Measurements from ENCODE around the gene PRR33. TPM values are rescaled to one million over a fixed set of nuclear protein-coding genes. Genes with fewer than 3 reads are reported as not detected.

The PRR33 gene
- total and polyA plus RNA-seq, 2 donors (not counting 3 experiments of a cell fraction or from before 2014, with no cell fraction given): not detected

DNA sequence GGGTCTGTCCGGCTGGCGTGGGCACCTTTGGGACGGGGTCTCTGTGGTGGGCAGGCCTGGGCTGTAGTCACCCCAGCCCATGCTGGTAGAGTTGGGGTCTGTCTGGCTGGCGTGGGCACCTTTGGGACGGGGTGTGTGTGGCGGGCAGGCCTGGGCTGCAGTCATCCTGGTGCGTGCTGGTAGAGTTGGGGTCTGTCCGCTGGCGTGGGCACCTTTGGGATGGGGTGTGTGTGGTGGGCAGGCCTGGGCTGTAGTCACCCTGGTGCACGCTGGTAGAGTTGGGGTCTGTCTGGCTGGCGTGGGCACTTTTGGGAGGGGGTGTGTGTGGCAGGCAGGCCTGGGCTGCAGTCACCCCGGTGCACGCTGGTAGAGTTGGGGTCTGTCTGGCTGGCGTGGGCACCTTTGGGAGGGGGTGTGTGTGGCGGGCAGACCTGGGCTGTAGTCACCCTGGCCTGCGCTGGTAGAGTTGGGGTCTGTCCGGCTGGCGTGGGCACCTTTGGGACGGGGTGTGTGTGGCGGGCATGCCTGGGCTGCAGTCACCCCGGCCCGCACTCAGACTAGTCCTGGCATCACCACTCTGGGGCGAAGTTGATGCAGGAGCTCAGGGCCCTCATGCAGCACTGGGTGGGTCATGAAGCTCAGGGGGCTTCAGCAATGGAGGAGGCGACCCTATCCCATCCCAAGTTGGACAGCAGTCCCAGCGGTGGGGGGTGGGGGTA lies 19.3 kb downstream of the PRR33 start:
- intact Hi-C loops (cut with micrococcal nuclease) (no loop called here), dilution Hi-C loops (cut with MboI; ENCODE audit: extremely low pct_ligation_motif_present, low sequenced_read_pairs) (no loop called here)
- Histone ChIP-seq H3K4me1 (ENCODE audit: control insufficient read depth, extremely low read depth, insufficient read depth, low read length) (no peaks in the 10 kb centered on the region), H4K20me1 (replicated peaks; ENCODE audit: control insufficient read depth, extremely low read depth, insufficient read depth, low read length) (no peaks in the 10 kb centered on the region), H3K9ac (replicated peaks; ENCODE audit: extremely low read depth, insufficient read depth, low read length) (no peak overlapping the region), H3K4me2 (ENCODE audit: insufficient read depth, low read length) (no peak overlapping the region), H3K27ac (ENCODE audit: insufficient read depth, low read depth, low read length) (no peak overlapping the region), H3K27me3 (ENCODE audit: control insufficient read depth in 2 of 2, insufficient read depth in 2 of 2, low read length in 2 of 2) (peaks cover 0 to 3% of the 10 kb centered on the region in 2 experiments), H3K4me3 (replicated peaks in 1 of 3; ENCODE audit: insufficient read depth in 1 of 3, low read depth in 1 of 3, low read length in 3 of 3) (no peak overlapping the region), H3K9me1 (replicated peaks; ENCODE audit: control insufficient read depth, extremely low read depth, insufficient read depth, low read length) (no peaks in the 10 kb centered on the region), H2AFZ (ENCODE audit: low read depth, low read length) (no peak overlapping the region), H3K9me3 (replicated peaks; ENCODE audit: control insufficient read depth, insufficient read depth, low read length) (no peaks in the 10 kb centered on the region), H3K36me3 (ENCODE audit: control insufficient read depth in 2 of 2, extremely low read depth in 1 of 2, insufficient read depth in 2 of 2, low read length in 2 of 2) (no peaks in the 10 kb centered on the region), H3K79me2 (ENCODE audit: control insufficient read depth, insufficient read depth, low read length) (no peaks in the 10 kb centered on the region)
- no TSS peak for BruUV-seq (replicated peaks)
- FAIRE-seq (no peak), DNase-seq (ENCODE audit: low read depth, low spot score) (no peak)
- POLR2A ChIA-PET: no interaction called here
- CTCF ChIA-PET: interaction anchor here (0.7 kb wide), 1 partner anchor 10 kb away, joined by 3 read pairs; no protein-coding TSS in a partner anchor
- TF ChIP-seq POLR2AphosphoS5 (IDR thresholded peaks at IDR 0.05; ENCODE audit: insufficient read depth, low read depth, low read length) (no peak), EZH2 (IDR thresholded peaks at IDR 0.05; ENCODE audit: borderline replicate concordance, low read depth, low read length, severe bottlenecking) (no peak)

DNA sequence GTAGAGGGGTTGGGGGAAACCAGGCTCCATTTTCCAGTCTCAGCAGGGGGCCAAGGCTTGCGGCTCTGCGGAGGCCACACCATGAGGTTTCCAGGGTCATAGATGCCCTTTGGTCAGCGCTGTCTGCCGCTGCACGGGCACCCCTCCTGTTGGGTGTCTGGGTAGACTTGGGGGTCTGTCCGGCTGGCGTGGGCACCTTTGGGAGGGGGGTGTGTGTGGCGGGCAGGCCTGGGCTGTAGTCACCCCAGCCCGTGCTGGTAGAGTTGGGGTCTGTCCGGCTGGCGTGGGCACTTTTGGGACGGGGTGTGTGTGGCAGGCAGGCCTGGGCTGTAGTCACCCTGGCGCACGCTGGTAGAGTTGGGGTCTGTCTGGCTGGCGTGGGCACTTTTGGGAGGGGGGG lies 20.2 kb downstream of the PRR33 start:
- dilution Hi-C loops (cut with MboI; ENCODE audit: extremely low pct_ligation_motif_present, low sequenced_read_pairs) (no loop called here), intact Hi-C loops (cut with micrococcal nuclease) (no loop called here)
- H3K9me3 ChIP-seq (replicated peaks; ENCODE audit: control insufficient read depth, insufficient read depth, low read length): no peaks in the 10 kb centered on the region
- H3K27me3 ChIP-seq (ENCODE audit: control insufficient read depth in 2 of 2, insufficient read depth in 2 of 2, low read length in 2 of 2): peaks cover 0 to 3% of the 10 kb centered on the region in 2 experiments
- no peaks in the 10 kb centered on the region for H3K79me2 ChIP-seq (ENCODE audit: control insufficient read depth, insufficient read depth, low read length)
- DNase-seq (ENCODE audit: low read depth, low spot score): no peak
- no peak overlapping the region for H2AFZ ChIP-seq (ENCODE audit: low read depth, low read length)
- no peaks in the 10 kb centered on the region for H3K4me1 ChIP-seq (ENCODE audit: control insufficient read depth, extremely low read depth, insufficient read depth, low read length)
- TF ChIP-seq FOS (IDR thresholded peaks at IDR 0.05; ENCODE audit: borderline replicate concordance, insufficient read depth, low read length): no peak
- no peak for TF ChIP-seq MYC (IDR thresholded peaks at IDR 0.05; ENCODE audit: low read depth, low read length)
- TF ChIP-seq JUN (IDR thresholded peaks at IDR 0.05; ENCODE audit: borderline replicate concordance, insufficient read depth, insufficient read length, low read depth): no peak
- TF ChIP-seq GATA2 (IDR thresholded peaks at IDR 0.05; ENCODE audit: insufficient read depth, insufficient read length, low read depth, low read length): no peak
- TF ChIP-seq POLR2A (IDR thresholded peaks at IDR 0.05; ENCODE audit: low read depth, low read length): no peak
- TF ChIP-seq, protein P1, sequence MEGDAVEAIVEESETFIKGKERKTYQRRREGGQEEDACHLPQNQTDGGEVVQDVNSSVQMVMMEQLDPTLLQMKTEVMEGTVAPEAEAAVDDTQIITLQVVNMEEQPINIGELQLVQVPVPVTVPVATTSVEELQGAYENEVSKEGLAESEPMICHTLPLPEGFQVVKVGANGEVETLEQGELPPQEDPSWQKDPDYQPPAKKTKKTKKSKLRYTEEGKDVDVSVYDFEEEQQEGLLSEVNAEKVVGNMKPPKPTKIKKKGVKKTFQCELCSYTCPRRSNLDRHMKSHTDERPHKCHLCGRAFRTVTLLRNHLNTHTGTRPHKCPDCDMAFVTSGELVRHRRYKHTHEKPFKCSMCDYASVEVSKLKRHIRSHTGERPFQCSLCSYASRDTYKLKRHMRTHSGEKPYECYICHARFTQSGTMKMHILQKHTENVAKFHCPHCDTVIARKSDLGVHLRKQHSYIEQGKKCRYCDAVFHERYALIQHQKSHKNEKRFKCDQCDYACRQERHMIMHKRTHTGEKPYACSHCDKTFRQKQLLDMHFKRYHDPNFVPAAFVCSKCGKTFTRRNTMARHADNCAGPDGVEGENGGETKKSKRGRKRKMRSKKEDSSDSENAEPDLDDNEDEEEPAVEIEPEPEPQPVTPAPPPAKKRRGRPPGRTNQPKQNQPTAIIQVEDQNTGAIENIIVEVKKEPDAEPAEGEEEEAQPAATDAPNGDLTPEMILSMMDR (IDR thresholded peaks at IDR 0.05; ENCODE audit: extremely low read depth in 1 of 2, insufficient read depth in 1 of 2, low read depth in 1 of 2, low read length in 2 of 2): no peak
- TF ChIP-seq EZH2 (IDR thresholded peaks at IDR 0.05; ENCODE audit: borderline replicate concordance, low read depth, low read length, severe bottlenecking): no peak
- TF ChIP-seq POLR2AphosphoS5 (IDR thresholded peaks at IDR 0.05; ENCODE audit: insufficient read depth, low read depth, low read length): no peak
- TF ChIP-seq, protein P2, sequence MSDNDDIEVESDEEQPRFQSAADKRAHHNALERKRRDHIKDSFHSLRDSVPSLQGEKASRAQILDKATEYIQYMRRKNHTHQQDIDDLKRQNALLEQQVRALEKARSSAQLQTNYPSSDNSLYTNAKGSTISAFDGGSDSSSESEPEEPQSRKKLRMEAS (IDR thresholded peaks at IDR 0.05; ENCODE audit: insufficient read depth, insufficient read length): no peak
- ChIA-PET CTCF (interaction anchor here (1.4 to 3.2 kb wide), 2 partner anchors 11 to 219 kb away, joined by 6 to 11 read pairs; no protein-coding TSS in a partner anchor), POLR2A (no interaction called here)
- BruUV-seq (replicated peaks): no TSS peak
- H3K36me3 ChIP-seq (ENCODE audit: control insufficient read depth in 2 of 2, extremely low read depth in 1 of 2, insufficient read depth in 2 of 2, low read length in 2 of 2): no peaks in the 10 kb centered on the region
- no peak overlapping the region for H3K4me3 ChIP-seq (replicated peaks in 1 of 3; ENCODE audit: insufficient read depth in 1 of 3, low read depth in 1 of 3, low read length in 3 of 3)
- no peak overlapping the region for H3K27ac ChIP-seq (ENCODE audit: insufficient read depth, low read depth, low read length)
- no peak for FAIRE-seq
- H3K4me2 ChIP-seq (ENCODE audit: insufficient read depth, low read length): no peak overlapping the region
- H3K9me1 ChIP-seq (replicated peaks; ENCODE audit: control insufficient read depth, extremely low read depth, insufficient read depth, low read length): no peaks in the 10 kb centered on the region
- no peaks in the 10 kb centered on the region for H4K20me1 ChIP-seq (replicated peaks; ENCODE audit: control insufficient read depth, extremely low read depth, insufficient read depth, low read length)
- H3K9ac ChIP-seq (replicated peaks; ENCODE audit: extremely low read depth, insufficient read depth, low read length): no peak overlapping the region
